Thymus (tissue), 14 donors: ENCODE measurements around the gene ZNF414. TPM values are rescaled to one million over a fixed set of nuclear protein-coding genes. Genes with fewer than 3 reads are reported as not detected.
A peak's percentile ranks its signal among the peaks of the same experiment; 100 is the strongest.
"Not testable (repeated sequence)": the region's sequence is repeated elsewhere in the genome, so short reads cannot be mapped to it uniquely, and the experiment has no call there.

Source experiments
- DNase-seq, 9 donors: peaks; one replicate each; pipeline ENCODE4 v3.0.0-alpha.2; 2013; ENCODE audit warnings: low spot score in 9 of 9, low read depth in 6 of 9, missing footprints in 1 of 9
- H3K27ac ChIP-seq, 2 donors: one replicate each; pipeline ENCODE4 v1.5.1; 2013; ENCODE audit warnings: control low read depth in 1 of 2, low read depth in 1 of 2, low read length in 1 of 2, mild to moderate bottlenecking in 1 of 2, moderate library complexity in 1 of 2
- H3K27me3 ChIP-seq, 2 donors: one replicate each; pipeline ENCODE4 v1.5.1; 2013; ENCODE audit warnings: low read length in 1 of 2; ENCODE audit not compliant: control insufficient read depth in 2 of 2, insufficient read depth in 1 of 2
- H3K36me3 ChIP-seq, 2 donors: one replicate each; pipeline ENCODE4 v1.5.1; 2013; ENCODE audit warnings: low read length in 1 of 2, mild to moderate bottlenecking in 1 of 2, moderate library complexity in 1 of 2; ENCODE audit not compliant: control insufficient read depth in 2 of 2, insufficient read depth in 2 of 2
- H3K4me1 ChIP-seq, 2 donors: one replicate each; pipeline ENCODE4 v1.5.1; 2013; ENCODE audit warnings: low read length in 2 of 2; ENCODE audit not compliant: control insufficient read depth in 2 of 2, insufficient read depth in 2 of 2
- H3K4me3 ChIP-seq, 2 donors: one replicate each; pipeline ENCODE4 v1.5.1; 2013; ENCODE audit warnings: low read length in 2 of 2, control low read depth in 1 of 2, mild to moderate bottlenecking in 1 of 2
- H3K9me3 ChIP-seq, 2 donors: one replicate each; pipeline ENCODE4 v1.5.1; 2013; ENCODE audit warnings: low read length in 1 of 2, mild to moderate bottlenecking in 1 of 2; ENCODE audit not compliant: control insufficient read depth in 2 of 2, insufficient read depth in 1 of 2
- WGBS: extraction: QIAGEN DNeasy Blood & Tissue Kit; methylation state at CpG from one replicate; pipeline ENCODE4 v1.1.7; 2013; 5-methylcytosine and 5-hydroxymethylcytosine counted together
- long read RNA-seq, 10 donors: transcript quantifications; one replicate each; lab custom pipeline, GENCODE V29; 2026
- polyA plus RNA-seq: library from polyadenylated mRNA; stranded (reverse); fragments of 200-250 nt; gene quantifications from one replicate; pipeline ENCODE4 v1.2.3, GENCODE V29; 2013
- total RNA-seq: library from RNA; stranded (reverse); fragments of 120-200 nt; gene quantifications from one replicate; pipeline ENCODE4 v1.2.4, GENCODE V29; 2013
- donor health status: healthy.

The ZNF414 gene
- total RNA-seq (2.1 TPM), polyA plus RNA-seq (27.6 TPM)
- long read RNA-seq, donor 1, result 0 reads
- long read RNA-seq, donor 2, transcript ZNF414-202 (8 exons, 2,300 nt), result major isoform, 10 of 17 reads
- long read RNA-seq, donor 2, partial matches to known transcripts, result 0 of 17 reads
- long read RNA-seq, donor 2, other reads (novel, unspliced or antisense), result 0 of 17 reads
- long read RNA-seq, donor 3, partial matches to known transcripts, result 0 of 1 reads
- long read RNA-seq, donor 3, other reads (novel, unspliced or antisense), result 0 of 1 reads
- long read RNA-seq, donor 4, partial matches to known transcripts, result 0 of 3 reads
- long read RNA-seq, donor 4, other reads (novel, unspliced or antisense), result 0 of 3 reads
- long read RNA-seq, donor 5, partial matches to known transcripts, result 0 of 5 reads
- long read RNA-seq, donor 5, other reads (novel, unspliced or antisense), result 0 of 5 reads
- long read RNA-seq, donor 6, partial matches to known transcripts, result 0 of 4 reads
- long read RNA-seq, donor 6, other reads (novel, unspliced or antisense), result 0 of 4 reads
- long read RNA-seq, donor 7, partial matches to known transcripts, result 0 of 1 reads
- long read RNA-seq, donor 7, other reads (novel, unspliced or antisense), result 0 of 1 reads
- long read RNA-seq, donor 8, partial matches to known transcripts, result 0 of 2 reads
- long read RNA-seq, donor 8, other reads (novel, unspliced or antisense), result 0 of 2 reads
- long read RNA-seq, donor 9, partial matches to known transcripts, result 0 of 3 reads
- long read RNA-seq, donor 9, other reads (novel, unspliced or antisense), result 0 of 3 reads
- long read RNA-seq, donor 10, partial matches to known transcripts, result 0 of 2 reads
- long read RNA-seq, donor 10, other reads (novel, unspliced or antisense), result 0 of 2 reads

GRCh38 chr19:8513687-8514504, at the start of gene ZNF414:
ZNF414 (minus strand) TSS chr19:8514167; CDS start chr19:8514046, 121 bp downstream.
- Histone ChIP-seq H3K4me3 (peak within 1 kb of the TSS; percentile 59 to 98), H3K27ac (peak within 1 kb of the TSS; percentile 94 to 100), H3K9me3 (peaks cover 1 to 4% of the 10 kb centered on the region in 2 donors), H3K4me1 (peaks cover 21 to 60% of the 10 kb centered on the region in 2 donors), H3K27me3 (no peaks in the 10 kb centered on the region), H3K36me3 (peaks cover 7 to 25% of the 10 kb centered on the region in 2 donors)
- peak; percentile 85 to 98 (median 93) for DNase-seq
- WGBS, result 2% methylated on average over 70 of the region's 70 CpGs

DNA sequence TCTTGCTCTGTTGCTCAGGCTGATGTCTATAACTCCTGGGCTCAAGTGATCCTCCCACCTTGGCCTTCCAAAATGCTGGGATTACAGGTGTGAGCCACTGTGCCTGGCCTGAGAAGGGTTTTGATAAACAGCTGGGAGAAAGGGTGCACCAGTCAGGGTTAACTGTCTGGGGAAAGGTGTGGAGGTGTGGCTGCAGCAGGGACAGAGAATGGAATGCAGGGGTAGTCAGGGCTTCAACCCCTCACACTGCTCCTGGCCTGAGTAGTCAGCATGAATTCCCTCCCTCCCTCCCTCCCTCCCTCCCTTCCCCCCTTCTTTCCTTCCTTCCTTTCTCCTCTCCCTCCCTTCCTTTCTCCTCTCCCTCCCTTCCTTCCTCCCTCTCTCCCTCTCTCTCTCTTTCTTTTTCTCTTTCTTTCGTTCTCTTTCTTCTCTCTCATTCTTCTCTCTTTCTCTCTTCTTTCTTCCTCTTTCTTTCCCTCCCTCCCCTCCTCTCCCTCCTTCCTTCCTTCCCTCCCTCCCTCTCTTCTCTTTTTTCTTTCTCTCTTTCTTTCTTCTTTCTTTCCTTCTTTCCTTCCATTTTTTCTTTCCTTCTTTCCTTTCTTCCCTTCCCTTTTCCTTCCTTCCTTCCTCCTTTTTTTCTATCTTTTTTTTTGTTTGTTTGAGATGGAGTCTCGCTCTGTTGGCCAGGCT, 47.3 kb upstream of the ZNF414 start:
- Histone ChIP-seq H3K4me3 (no peak overlapping the region), H3K36me3 (no peaks in the 10 kb centered on the region), H3K4me1 (peaks cover 0 to 4% of the 10 kb centered on the region in 2 donors), H3K27ac (no peak overlapping the region), H3K9me3 (no peaks in the 10 kb centered on the region), H3K27me3 (no peaks in the 10 kb centered on the region)
- WGBS, result 85% methylated on average over 2 of the region's 2 CpGs
- no peak for DNase-seq

- WGBS, result 96% methylated on average over 2 of the region's 2 CpGs
- Histone ChIP-seq H3K4me1 (no peaks in the 10 kb centered on the region), H3K36me3 (no peaks in the 10 kb centered on the region), H3K27me3 (no peaks in the 10 kb centered on the region), H3K27ac (no peak overlapping the region), H3K4me3 (no peak overlapping the region), H3K9me3 (no peaks in the 10 kb centered on the region)
- no peak for DNase-seq
Observed at GRCh38 chr19:8558325-8558724, 44.4 kb upstream of the ZNF414 start.

GRCh38 chr19:8557642-8558238, 43.8 kb upstream of the ZNF414 start:
- H3K36me3 ChIP-seq, result no peaks in the 10 kb centered on the region
- no peak for DNase-seq
- H3K27ac ChIP-seq, result no peak overlapping the region
- H3K4me3 ChIP-seq, result no peak overlapping the region
- H3K4me1 ChIP-seq, result no peaks in the 10 kb centered on the region
- WGBS, result 89% methylated on average over 6 of the region's 6 CpGs
- H3K9me3 ChIP-seq, result no peaks in the 10 kb centered on the region
- no peaks in the 10 kb centered on the region for H3K27me3 ChIP-seq

GRCh38 chr19:8553729-8554128, 39.8 kb upstream of the ZNF414 start:
- not testable (repeated sequence) for H3K27ac ChIP-seq, H3K27me3 ChIP-seq, H3K4me1 ChIP-seq, H3K9me3 ChIP-seq, H3K4me3 ChIP-seq, H3K36me3 ChIP-seq, DNase-seq
- WGBS, result 98% methylated on average over 7 of the region's 7 CpGs

GRCh38 chr19:8552810-8553209, 38.8 kb upstream of the ZNF414 start:
- 96% methylated on average over 10 of the region's 10 CpGs for WGBS
- Histone ChIP-seq H3K27me3 (no peaks in the 10 kb centered on the region), H3K36me3 (no peaks in the 10 kb centered on the region), H3K4me3 (no peak overlapping the region), H3K9me3 (no peaks in the 10 kb centered on the region), H3K27ac (no peak overlapping the region), H3K4me1 (no peaks in the 10 kb centered on the region)
- DNase-seq, result no peak

GRCh38 chr19:8550070-8550469, 36.1 kb upstream of the ZNF414 start:
- DNase-seq, result no peak
- WGBS, result 93% methylated on average over 15 of the region's 15 CpGs
- Histone ChIP-seq H3K4me3 (no peak overlapping the region), H3K9me3 (no peaks in the 10 kb centered on the region), H3K27me3 (no peaks in the 10 kb centered on the region), H3K36me3 (no peaks in the 10 kb centered on the region), H3K27ac (no peak overlapping the region), H3K4me1 (no peaks in the 10 kb centered on the region)

DNA sequence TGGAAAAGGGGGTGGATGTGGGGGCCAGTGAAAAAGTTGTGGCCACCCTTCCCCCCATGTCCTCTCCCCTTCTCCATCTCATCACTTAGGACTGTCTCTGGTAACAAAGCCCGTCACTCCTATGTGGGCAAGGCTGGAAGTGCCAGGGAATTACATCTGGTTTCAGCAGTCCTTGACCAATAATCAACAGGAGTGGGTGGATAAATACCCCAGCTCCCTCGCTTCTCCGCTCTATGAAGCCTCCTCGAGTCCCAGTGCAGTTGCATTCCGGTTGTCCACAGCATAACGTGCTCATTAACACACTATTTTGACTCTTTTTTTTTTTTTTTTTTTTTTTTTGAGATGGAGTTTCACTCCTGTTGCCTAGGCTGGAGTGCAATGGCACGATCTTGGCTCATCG, 31.8 kb upstream of the ZNF414 start:
- Histone ChIP-seq H3K9me3 (no peaks in the 10 kb centered on the region), H3K27me3 (no peaks in the 10 kb centered on the region), H3K36me3 (no peaks in the 10 kb centered on the region), H3K4me3 (no peak overlapping the region), H3K27ac (no peak overlapping the region), H3K4me1 (no peaks in the 10 kb centered on the region)
- DNase-seq, result no peak
- 98% methylated on average over 8 of the region's 8 CpGs for WGBS
